Measurements from ENCODE around the gene ADAMTS18.

DNA sequence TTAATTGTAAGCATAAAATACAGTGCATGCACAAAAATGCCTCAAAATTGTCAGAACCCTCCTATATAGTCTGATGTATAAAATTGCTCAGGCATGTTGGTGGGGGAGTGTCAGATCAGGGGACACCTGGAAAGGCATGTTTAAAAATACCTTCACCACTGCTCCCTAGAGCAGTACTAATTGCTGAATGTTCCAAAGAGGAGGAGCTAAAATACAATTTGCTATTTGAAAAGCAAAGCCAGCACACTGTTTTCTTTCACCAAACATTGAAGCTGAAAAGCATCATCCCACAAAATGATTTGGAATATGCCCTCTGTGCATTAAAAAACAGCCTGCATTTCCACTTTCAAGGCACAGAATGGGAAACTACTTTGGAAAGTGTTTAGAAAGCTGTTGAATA lies 2.6 kb downstream of the ADAMTS18 start:
- TF ChIP-seq EP300 (IDR thresholded peaks at IDR 0.05): no peak
- TF ChIP-seq, protein P1, sequence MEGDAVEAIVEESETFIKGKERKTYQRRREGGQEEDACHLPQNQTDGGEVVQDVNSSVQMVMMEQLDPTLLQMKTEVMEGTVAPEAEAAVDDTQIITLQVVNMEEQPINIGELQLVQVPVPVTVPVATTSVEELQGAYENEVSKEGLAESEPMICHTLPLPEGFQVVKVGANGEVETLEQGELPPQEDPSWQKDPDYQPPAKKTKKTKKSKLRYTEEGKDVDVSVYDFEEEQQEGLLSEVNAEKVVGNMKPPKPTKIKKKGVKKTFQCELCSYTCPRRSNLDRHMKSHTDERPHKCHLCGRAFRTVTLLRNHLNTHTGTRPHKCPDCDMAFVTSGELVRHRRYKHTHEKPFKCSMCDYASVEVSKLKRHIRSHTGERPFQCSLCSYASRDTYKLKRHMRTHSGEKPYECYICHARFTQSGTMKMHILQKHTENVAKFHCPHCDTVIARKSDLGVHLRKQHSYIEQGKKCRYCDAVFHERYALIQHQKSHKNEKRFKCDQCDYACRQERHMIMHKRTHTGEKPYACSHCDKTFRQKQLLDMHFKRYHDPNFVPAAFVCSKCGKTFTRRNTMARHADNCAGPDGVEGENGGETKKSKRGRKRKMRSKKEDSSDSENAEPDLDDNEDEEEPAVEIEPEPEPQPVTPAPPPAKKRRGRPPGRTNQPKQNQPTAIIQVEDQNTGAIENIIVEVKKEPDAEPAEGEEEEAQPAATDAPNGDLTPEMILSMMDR (IDR thresholded peaks at IDR 0.05): no peak
- TF ChIP-seq POLR2A (IDR thresholded peaks at IDR 0.05): no peak
